ENCODE results near the gene MACO1. TPM values are rescaled to one million over a fixed set of nuclear protein-coding genes. Genes with fewer than 3 reads are reported as not detected.
"Not testable (repeated sequence)": the region's sequence is repeated elsewhere in the genome, so short reads cannot be mapped to it uniquely, and the experiment has no call there.

MACO1 gene
- polyA plus RNA-seq, 4 donors, result 23.2 to 33.3 (median 30.4) TPM

DNA sequence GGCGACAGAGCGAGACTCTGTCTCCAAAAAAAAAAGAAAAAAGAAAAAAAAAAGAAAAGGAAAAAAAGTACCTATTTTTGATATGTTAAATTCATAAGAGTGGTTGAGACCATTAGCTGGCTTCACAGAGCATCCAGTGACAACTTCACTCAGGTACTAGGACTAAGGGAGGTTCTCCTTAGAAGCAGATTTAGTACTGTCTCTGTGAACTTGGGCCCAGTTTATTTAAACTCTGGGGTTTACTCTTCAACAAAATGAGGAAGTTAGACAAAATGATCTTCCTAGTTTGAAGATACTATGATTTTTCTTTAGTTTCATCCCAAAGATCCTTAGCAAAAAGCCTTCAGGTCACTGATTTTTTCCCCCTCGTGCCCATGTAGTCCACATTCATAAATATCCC lies 21.2 kb downstream of the MACO1 start:
- no peak for DNase-seq (ENCODE audit: low read depth in 4 of 4, low spot score in 3 of 4)

DNA sequence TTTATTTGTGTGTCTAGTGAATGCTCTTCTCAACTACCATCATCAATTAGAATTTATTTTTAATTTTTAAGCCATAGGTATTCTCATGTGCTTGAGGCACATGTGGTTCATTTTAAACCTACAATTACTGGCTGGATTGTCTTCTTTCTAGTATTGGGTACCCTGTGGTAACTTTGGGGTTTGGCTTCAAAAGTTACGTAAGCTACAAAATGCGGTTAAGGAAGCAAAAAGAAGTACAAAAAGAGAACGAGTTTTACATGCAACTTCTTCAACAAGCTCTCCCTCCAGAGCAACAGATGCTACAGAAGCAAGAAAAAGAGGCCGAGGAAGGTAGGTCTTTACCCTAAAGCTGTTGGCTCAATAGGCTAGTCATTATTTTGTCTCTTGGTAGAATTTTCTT lies 25.8 kb downstream of the MACO1 start:
- no peak for DNase-seq (ENCODE audit: low read depth in 4 of 4, low spot score in 3 of 4)

DNA sequence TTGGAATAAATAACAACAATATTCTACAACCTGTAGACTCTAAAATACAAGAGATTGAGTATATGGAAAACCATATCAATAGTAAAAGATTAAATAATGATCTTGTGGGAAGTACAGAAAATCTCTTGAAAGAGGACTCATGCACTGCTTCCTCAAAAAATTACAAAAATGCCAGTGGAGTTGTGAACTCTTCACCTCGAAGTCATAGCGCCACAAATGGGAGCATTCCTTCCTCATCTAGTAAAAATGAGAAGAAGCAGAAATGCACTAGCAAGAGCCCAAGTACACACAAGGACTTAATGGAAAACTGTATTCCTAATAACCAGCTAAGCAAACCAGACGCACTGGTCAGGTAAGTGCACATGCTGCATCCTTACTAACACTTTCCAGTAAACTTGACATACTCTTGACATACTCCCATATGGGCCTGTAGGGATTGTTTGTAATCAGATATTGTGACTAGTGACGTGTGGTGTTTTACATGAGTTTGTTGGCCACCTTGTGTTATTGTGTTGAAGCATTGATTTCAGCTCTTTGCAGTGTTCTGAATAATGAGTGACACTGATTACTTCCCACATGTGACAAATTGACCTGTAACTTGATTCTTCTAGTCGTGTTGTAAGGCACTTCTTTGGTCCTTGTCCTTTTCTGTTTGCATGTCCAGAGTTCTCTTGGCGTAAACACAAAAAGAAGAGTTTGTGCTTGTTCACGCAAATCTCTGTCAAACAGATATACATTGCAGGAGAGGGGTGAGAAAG lies 28.0 kb downstream of the MACO1 start:
- DNase-seq (ENCODE audit: low read depth in 4 of 4, low spot score in 3 of 4), result no peak

DNA sequence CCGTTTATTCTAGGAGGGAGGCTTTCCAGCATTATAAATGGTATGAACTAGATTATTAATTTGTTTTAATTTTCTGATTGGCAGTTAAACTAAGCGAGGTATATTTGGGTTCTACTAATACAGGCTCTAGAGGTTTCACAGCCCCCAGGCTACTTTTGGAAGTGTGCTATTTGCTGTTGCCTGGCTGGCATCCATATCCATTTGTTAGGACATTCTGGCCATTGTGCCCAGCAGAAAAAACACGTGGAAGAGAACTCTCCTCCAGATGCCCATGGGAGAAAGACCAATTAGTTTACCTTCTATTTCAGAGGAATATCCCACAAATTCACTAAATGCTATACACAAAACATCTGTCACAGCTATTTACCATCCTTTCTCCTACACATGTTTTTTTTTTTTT lies 29.3 kb downstream of the MACO1 start:
- no peak for DNase-seq (ENCODE audit: low read depth in 4 of 4, low spot score in 3 of 4)

DNA sequence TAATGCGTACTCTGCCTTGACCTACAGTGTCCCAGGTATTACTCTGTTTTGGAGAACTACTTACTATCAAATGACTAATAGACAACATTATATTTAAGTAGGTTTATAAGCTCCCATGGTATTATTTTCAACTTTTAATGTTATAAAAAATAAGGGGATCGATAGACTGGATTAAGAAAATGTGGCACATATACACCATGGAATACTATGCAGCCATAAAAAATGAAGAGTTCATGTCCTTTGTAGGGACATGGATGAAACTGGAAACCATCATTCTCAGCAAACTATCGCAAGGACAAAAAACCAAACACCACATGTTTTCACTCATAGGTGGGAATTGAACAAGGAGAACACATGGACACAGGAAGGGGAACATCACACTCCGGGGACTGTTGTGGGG lies 30.1 kb downstream of the MACO1 start:
- DNase-seq (ENCODE audit: low read depth in 4 of 4, low spot score in 3 of 4), result not testable (repeated sequence)

DNA sequence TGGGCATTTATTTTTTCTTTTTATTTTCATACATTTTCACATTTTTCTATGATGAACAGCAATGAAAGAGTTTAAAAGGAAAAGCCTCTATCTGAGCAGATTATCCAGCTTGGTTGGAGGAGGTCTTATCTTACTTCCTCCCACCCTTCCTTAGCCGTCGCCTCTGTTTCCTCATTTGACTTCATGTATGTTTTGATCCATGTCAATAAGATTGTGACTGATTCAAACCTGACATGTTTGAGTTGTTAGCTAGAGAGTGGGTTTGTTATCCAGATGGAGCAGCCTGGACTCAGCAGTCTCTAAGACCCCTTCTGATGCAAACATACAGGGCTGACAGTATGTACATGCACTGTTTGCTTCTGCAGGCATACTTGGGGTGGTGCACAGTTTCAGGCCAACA lies 31.2 kb downstream of the MACO1 start:
- DNase-seq (ENCODE audit: low read depth in 4 of 4, low spot score in 3 of 4), result no peak

DNA sequence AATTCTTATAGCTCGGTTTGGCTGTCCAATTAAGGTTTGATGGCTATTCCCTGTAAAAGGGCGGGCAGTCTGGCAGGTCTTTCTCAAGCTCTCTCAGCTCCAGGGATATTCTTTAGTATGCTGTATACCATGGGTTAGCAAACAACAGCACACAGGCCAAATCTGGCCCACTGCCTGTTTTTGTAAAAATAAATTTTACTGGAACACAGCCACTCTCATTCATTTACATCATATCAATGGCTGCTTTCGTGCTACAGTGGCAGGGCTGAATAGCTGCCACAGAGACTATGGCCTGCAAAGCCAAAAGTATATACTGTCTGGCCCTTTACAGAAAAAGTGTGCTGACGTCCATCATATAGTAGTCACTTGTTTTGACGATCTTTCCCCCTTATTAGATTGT lies 32.0 kb downstream of the MACO1 start:
- DNase-seq (ENCODE audit: low read depth in 4 of 4, low spot score in 3 of 4), result no peak

DNA sequence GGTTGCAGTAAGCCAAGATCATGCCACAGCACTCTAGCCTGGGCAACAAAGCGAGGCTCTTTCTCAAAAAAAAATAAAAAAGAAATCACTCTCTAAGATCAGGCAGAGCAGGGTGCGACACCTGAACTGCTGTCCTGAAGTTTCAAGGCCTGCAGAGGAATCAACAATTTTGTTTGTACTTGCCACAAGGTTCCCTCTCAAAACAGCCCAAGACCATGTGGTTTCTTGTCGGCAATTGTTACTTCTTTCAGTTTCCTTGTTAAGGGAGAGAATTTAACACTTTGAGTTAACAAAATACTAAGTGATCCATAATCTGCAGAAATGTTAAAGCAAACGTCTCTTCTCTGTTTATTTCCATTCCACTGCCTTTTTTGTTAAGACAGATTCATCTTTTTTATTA lies 36.5 kb downstream of the MACO1 start:
- DNase-seq (ENCODE audit: low read depth in 4 of 4, low spot score in 3 of 4), result no peak

DNA sequence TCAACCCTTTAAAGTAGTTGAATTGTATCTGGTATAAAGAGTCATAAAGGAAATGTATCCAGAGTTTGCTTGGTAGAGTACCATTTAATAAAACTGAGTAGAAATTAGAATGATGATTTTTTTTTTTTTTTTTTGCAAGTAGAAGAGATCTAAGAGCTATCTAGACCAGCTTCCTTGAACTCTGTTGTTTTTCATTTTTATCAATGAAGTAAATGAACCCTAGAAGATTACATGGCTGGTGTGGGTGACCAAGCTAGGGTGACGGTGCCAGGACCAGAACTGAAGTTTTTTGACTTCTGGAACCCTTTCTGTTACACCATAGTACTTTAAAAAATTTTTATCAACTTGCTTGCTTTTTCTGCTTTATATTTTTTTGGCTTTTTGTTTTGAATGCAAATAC lies 36.9 kb downstream of the MACO1 start:
- no peak for DNase-seq (ENCODE audit: low read depth in 4 of 4, low spot score in 3 of 4)

DNA sequence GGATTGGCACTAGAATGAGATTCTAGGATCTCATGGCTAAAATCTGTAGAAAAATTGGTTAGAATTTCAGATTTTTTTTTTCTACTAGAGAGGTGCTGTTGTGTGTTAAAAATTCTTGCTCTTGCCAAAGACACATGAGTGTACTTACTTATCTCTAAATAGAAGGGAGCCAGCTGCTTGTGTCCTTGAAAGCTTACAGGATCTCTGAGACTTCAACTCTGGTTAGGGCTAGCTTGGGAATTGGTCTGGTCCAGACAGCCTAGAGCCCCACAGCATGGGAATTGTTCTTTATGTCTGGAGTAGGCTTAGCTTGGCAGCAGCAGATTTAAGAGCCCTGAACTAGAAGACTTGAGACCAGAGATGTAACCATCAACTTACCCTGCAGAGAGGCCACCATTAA lies 37.3 kb downstream of the MACO1 start:
- no peak for DNase-seq (ENCODE audit: low read depth in 4 of 4, low spot score in 3 of 4)

DNA sequence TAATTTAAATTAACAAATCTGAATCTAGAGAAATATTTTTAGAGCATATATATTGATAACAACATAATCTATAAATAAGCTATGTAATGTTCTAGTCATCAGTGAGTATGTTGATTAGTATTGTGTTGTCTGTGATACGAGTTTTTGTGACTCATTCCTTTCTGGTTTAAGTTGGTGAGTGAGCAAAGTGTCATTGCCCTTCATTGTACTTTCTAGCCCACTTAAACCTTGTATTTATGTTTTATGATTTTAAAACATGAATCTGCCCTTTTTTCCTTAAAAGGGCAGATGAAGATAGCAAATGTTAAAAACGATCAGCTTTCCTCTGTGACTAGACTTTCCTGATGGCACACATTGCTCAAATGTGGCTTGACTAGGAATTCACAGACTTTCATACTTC lies 38.5 kb downstream of the MACO1 start:
- no peak for DNase-seq (ENCODE audit: low read depth in 4 of 4, low spot score in 3 of 4)

DNA sequence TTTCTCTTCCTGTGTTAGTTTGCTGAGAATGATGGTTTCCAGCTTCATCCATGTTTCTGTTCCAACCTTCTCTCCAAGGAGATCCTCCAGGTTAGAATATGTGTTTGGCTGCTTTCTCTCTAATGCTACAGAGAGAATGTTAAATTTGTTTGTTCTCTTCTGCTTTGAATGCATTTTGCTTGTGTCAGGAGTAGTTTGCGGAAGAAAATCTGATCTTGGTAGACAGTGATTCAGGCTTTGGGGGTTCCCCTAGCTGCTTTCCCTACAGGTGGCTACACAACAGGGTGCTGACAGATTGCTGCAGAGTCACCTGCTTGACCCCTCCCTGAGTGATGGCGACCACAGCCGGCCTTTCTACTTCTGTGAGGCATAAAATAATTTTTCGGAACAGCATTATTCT lies 41.8 kb downstream of the MACO1 start:
- DNase-seq (ENCODE audit: low read depth in 4 of 4, low spot score in 3 of 4), result no peak

DNA sequence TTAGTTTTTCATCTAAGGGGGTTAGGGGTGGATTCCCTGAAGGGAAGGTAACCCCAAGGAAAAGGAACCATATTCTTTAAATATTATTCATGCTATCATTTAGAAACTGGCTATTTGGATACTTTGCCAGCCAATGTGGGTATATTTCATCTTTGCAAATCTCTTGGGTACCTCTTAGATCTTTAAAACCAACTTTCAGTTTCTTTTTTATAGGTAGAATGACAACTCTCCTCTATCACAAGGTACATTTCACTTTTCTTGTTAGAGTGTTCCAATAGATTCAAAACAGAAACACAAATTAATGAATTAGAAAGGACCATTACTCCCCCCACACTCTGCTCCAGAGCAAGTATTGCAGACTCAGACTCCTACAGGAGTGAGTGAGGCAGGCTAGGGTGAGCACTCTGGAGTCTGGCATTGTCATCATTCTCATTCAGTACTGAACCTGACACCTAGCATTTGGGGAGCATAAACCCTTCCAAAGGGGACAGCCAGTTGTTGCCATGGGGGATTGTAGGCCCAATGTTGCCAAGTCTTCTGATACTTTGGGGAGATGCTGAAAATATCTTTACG lies 43.0 kb downstream of the MACO1 start:
- no peak for DNase-seq (ENCODE audit: low read depth in 4 of 4, low spot score in 3 of 4)

DNA sequence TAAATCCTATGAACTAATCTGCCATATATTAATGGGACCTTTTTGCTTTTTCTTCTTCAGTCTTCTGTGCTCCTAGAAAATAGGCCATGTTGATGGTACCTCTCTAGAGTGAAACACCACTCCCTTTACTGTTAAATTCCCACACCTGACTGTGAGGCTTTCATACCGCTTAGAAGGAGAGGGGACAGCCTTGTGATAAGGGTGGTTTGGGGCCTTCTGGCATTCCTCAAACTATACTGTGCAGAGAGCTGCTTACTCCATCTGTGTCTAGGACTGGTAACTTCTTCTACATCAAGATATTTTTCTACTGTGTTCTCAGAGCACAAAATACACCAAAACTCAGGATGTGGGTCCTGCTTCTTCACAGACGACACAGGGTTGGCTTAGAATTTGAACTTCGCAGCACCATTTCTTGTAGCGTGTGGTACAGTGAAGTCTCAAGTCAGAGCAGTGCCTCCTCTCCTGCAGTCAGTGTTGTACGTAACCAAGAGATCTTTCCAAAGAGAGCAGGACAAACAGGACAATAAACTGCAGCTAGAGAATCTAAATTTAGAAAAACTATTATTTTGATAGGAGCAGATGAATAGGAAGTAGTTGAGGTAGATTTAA lies 43.8 kb downstream of the MACO1 start:
- no peak for DNase-seq (ENCODE audit: low read depth in 4 of 4, low spot score in 3 of 4)

DNA sequence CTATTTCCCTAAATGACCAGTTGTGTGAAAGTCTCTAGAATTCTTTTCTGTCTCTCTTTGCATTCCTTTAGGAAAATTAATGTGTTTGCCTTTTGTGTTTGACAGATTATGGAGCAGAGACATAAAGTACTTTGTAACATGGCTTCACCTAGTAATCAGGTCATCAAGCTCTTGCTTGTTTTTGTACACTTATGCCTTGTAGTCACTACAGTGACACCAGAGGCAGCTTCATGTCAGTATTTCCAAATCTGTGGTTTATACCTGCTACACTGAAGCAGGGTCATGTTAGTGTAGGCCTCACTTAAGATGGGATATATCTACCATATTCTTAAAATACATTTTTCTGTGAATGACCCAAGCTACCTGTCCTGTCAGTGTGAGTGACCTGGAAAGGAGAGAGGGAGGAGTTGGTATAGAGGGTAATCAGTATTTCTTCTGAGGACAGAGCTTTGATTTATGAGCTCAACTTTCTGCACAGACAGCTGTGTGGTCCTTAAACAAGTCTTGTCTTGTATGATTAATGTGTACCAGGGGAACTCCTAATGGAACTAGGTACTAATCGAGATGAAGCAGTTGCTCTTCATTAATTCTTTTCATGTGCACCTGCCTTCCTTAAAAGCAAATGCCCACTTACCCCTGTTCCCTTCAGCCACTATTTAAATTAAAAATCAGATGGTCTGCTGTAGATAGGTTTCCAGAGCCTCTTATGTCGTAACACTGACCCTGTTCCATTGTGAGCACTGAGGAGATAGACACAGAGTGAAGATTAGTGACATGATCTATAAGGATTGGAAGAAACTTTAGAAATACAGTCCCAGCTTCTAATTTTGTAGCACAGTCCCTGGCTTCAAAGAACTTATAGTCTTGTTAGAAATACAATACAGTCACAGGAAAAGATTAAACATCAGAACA lies 45.7 kb downstream of the MACO1 start:
- no peak for DNase-seq (ENCODE audit: low read depth in 4 of 4, low spot score in 3 of 4)

DNA sequence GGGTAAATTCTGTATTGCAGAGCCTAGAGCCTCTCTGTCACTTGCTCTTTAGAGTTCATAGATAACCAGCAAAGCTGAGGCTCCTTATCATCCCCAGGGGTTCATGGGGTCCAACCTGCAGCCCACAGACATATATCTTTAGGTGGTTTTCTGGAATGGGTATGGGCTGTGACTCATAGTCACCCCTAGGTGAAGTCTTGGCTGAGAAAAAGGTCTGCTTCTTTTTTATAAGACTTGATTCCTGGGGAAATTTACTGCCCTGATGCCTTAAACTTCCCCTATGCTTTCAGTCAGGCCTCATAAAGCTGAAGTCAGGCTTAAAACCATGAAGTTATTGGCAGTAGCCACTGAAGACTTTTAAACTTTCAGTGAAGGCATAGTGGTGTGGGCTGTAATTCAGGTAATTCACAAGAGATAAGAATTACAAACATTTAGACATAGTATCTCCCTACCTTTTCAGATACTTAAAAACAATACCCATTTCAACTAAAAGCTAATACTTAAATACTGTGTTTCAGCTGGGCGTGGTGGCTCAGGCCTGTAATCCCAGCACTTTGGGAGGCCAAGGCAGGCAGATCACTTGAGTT lies 46.8 kb downstream of the MACO1 start:
- peak in 1 of 4 donors; percentile 7 for DNase-seq (ENCODE audit: low read depth in 4 of 4, low spot score in 3 of 4)

DNA sequence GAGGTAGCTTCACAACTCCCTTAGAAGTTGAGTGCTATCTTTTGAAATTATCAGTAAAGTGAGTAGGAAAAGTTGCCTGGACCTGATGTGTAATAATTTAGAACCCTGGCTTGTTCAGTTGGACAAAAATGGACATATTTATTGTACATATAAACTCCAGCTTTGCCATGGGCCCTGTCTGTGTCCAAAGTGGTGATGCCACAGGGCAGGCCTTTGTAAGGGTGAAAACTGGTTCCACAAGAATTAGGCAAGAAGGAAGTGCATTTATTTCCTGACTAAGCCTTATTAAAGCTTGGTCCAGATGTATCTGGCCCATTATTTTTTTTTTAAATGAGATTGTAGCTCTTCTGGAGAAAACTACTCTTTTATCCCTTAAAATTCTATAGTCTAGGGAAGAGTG lies 47.9 kb downstream of the MACO1 start:
- DNase-seq (ENCODE audit: low read depth in 4 of 4, low spot score in 3 of 4), result no peak

DNA sequence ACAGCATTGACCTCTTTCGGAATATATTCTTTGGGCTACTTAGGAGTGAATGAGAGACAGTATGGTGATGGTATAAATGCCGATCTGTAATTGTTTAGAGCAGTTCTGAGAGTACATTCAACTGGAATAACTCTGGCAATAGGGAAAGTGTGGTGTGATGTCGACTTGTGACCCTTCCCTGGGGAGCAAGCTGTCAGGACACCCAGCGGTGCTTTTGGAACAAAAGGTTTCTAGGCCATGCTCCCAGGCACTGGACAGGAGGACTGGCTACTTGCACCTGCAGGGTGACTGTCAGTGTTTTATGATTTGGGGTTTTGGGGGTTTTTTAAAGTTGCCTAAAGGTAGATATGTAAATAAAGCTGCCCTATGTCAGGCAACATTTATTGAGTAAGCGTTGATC lies 50.9 kb downstream of the MACO1 start:
- no peak for DNase-seq (ENCODE audit: low read depth in 4 of 4, low spot score in 3 of 4)

DNA sequence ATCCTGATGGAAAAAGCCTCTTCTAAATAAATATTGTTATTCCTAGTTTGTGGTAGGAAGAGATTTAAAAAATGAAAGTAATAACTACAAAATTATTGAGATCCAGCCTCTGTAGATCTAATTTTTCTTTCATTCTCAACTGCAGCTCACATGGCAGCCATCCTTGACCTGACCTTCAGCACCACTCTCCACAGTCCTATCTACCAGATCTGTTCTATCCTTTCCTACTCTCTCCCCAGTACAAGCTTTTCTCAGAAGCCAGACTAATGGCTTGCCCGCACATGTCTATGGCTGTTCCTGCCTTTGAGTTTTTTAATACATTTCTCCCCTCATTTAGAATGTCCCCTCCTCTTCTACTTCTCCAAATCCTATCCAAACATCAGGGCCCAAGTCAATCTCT lies 51.5 kb downstream of the MACO1 start:
- DNase-seq (ENCODE audit: low read depth in 4 of 4, low spot score in 3 of 4), result no peak

DNA sequence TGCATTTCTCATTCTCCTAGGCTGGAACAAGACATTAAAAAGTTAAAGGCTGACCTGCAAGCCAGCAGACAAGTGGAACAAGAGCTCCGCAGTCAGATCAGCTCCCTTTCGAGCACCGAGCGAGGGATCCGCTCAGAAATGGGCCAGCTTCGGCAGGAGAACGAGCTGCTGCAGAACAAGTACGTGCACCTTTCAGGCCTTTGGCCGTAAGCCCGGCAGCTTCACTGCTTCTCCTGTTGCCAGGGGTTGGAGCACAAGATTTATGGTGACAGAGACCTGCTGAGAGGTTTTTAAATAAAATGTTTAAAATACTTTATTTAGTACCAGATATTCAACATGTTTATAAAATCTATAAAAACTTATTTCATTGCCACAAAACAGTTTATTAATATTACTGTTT lies 53.4 kb downstream of the MACO1 start:
- no peak for DNase-seq (ENCODE audit: low read depth in 4 of 4, low spot score in 3 of 4)

DNA sequence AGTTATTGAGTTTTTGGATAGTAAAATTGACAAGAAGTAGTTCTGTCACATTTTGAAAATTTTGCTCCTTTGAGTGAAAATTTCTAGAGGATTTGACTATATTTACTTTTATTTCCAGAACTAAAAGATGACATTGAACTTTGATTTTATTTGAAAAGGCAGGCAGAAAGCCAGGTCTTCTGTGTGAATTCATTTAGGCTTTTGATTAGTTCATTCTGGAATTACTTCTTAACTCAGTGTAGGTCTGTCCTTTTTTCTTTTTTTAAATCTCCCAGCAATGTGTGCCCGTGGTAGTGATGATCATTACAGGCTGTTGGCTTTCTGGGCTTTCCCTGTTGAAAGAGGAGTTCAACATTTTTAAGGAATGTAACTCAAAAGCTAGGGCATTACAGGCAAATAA lies 53.8 kb downstream of the MACO1 start:
- DNase-seq (ENCODE audit: low read depth in 4 of 4, low spot score in 3 of 4), result no peak

Data from right renal pelvis (tissue), 4 donors.